HUES48 (cell line): Measurements from ENCODE around the gene ADGRV1.
"Not testable (repeated sequence)": the region's sequence is repeated elsewhere in the genome, so short reads cannot be mapped to it uniquely, and the experiment has no call there.

ENCODE experiments used
- H3K27ac ChIP-seq: one replicate; pipeline ENCODE4 v1.7.0; 2013; ENCODE audit warnings: low read depth, low read length, inconsistent platforms
- H3K27me3 ChIP-seq: 2 replicates; pipeline ENCODE4 v1.6.1; 2013; ENCODE audit warnings: mild to moderate bottlenecking, low read length; ENCODE audit not compliant: control insufficient read depth, insufficient read depth
- H3K36me3 ChIP-seq: 2 replicates; pipeline ENCODE4 v1.6.1; 2013; ENCODE audit warnings: low read length; ENCODE audit not compliant: control insufficient read depth, insufficient read depth
- H3K4me1 ChIP-seq: 2 replicates; pipeline ENCODE4 v1.6.1; 2013; ENCODE audit warnings: mild to moderate bottlenecking, low read length; ENCODE audit not compliant: control insufficient read depth, insufficient read depth
- H3K4me3 ChIP-seq: 2 replicates; pipeline ENCODE4 v1.5.1; 2013; ENCODE audit warnings: mild to moderate bottlenecking, low read depth, low read length
- H3K9ac ChIP-seq: 2 replicates; pipeline ENCODE4 v1.6.1; 2013; ENCODE audit warnings: mild to moderate bottlenecking, low read depth, low read length, moderate library complexity
- H3K9me3 ChIP-seq: 2 replicates; pipeline ENCODE4 v1.6.1; 2013; ENCODE audit warnings: low read length; ENCODE audit not compliant: control insufficient read depth, insufficient read depth

Gene ADGRV1

GRCh38 chr5:90844931-90845330 is 286.3 kb downstream of the ADGRV1 start:
- Histone ChIP-seq H3K9ac (no peak overlapping the region), H3K27me3 (no peaks in the 10 kb centered on the region), H3K27ac (no peak overlapping the region), H3K36me3 (peaks cover 33% of the 10 kb centered on the region), H3K9me3 (no peaks in the 10 kb centered on the region), H3K4me3 (no peak overlapping the region), H3K4me1 (no peaks in the 10 kb centered on the region)

GRCh38 chr5:90845723-90846554 is 287.3 kb downstream of the ADGRV1 start:
- Histone ChIP-seq H3K36me3 (peaks cover 33% of the 10 kb centered on the region), H3K9ac (no peak overlapping the region), H3K27me3 (no peaks in the 10 kb centered on the region), H3K9me3 (no peaks in the 10 kb centered on the region), H3K27ac (no peak overlapping the region), H3K4me3 (no peak overlapping the region), H3K4me1 (no peaks in the 10 kb centered on the region)

DNA sequence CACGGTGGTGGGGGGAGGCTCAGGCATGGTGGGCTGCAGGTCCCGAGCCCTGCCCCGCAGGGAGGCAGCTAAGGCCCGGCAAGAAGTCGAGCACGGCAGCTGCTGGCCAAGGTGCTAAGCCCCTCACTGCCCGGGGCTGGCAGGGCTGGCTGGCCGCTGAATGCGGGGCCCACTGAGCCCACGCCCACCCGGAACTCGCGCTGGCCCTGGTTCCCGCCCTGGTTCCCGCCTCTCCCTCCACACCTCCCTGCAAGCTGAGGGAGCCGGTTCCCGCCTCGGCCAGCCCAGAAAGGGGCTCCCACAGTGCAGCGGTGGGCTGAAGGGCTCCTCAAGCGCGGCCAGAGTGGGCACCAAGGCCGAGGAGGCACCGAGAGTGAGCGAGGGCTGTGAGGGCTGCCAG is 289.0 kb downstream of the ADGRV1 start:
- not testable (repeated sequence) for H3K27me3 ChIP-seq

DNA sequence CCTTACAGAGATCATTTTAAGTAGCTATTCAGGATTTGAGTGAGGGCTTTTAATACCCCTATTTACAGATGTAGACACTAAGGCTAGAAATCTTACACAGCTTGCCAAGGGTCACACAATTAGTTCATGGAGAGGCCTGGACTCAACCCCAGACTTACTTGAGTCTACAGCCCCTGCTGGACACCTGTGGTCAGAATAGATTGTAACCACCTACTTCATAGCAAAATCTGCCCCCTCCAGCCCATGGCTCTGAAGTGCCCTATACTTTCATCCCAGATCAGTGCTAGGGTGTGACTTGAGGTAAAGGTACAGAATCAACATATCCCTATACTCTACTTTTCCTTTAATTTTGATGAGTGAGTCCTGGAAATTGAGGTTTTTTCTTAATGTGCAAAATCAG is 291.3 kb downstream of the ADGRV1 start:
- no peak overlapping the region for H3K4me3 ChIP-seq
- no peak overlapping the region for H3K27ac ChIP-seq
- no peaks in the 10 kb centered on the region for H3K27me3 ChIP-seq
- H3K4me1 ChIP-seq: no peaks in the 10 kb centered on the region
- H3K36me3 ChIP-seq: peaks cover 58% of the 10 kb centered on the region
- no peaks in the 10 kb centered on the region for H3K9me3 ChIP-seq
- H3K9ac ChIP-seq: no peak overlapping the region

More for the DNA sequence above, 289.0 kb downstream of the ADGRV1 start:
- not testable (repeated sequence) for H3K9me3 ChIP-seq, H3K9ac ChIP-seq, H3K27ac ChIP-seq, H3K4me1 ChIP-seq, H3K4me3 ChIP-seq
- peaks cover 36% of the 10 kb centered on the region for H3K36me3 ChIP-seq

DNA sequence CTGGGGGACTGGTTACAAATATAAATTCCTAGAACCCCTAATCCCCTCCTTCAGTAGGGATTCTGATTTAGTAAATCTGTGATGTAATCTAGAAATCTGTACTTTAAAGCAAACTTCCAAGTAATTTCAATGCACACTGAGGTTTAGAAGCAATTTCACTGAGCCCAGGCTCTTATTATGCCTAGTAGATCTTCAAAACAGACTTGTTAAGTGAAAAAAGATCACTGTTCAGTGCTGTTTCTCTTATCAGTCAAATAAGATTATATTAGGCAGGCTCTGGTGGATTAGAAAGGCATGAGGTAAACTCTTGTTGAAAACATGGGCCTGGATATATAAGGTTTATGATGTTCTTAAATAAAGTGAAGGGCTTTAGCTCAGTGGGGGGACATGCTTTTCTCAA is 293.9 kb downstream of the ADGRV1 start:
- H3K9me3 ChIP-seq: no peaks in the 10 kb centered on the region
- H3K4me3 ChIP-seq: no peak overlapping the region
- no peaks in the 10 kb centered on the region for H3K4me1 ChIP-seq
- H3K36me3 ChIP-seq: peaks cover 77% of the 10 kb centered on the region
- H3K27me3 ChIP-seq: no peaks in the 10 kb centered on the region
- no peak overlapping the region for H3K9ac ChIP-seq
- no peak overlapping the region for H3K27ac ChIP-seq

GRCh38 chr5:90853750-90854149 is 295.2 kb downstream of the ADGRV1 start:
- no peaks in the 10 kb centered on the region for H3K9me3 ChIP-seq
- no peak overlapping the region for H3K27ac ChIP-seq
- H3K9ac ChIP-seq: no peak overlapping the region
- H3K36me3 ChIP-seq: peaks cover 83% of the 10 kb centered on the region
- H3K27me3 ChIP-seq: no peaks in the 10 kb centered on the region
- no peaks in the 10 kb centered on the region for H3K4me1 ChIP-seq
- H3K4me3 ChIP-seq: no peak overlapping the region

GRCh38 chr5:90854169-90854568 is 295.6 kb downstream of the ADGRV1 start:
- Histone ChIP-seq H3K36me3 (peaks cover 84% of the 10 kb centered on the region), H3K4me3 (no peak overlapping the region), H3K4me1 (no peaks in the 10 kb centered on the region), H3K9me3 (no peaks in the 10 kb centered on the region), H3K27me3 (no peaks in the 10 kb centered on the region), H3K9ac (no peak overlapping the region), H3K27ac (no peak overlapping the region)

DNA sequence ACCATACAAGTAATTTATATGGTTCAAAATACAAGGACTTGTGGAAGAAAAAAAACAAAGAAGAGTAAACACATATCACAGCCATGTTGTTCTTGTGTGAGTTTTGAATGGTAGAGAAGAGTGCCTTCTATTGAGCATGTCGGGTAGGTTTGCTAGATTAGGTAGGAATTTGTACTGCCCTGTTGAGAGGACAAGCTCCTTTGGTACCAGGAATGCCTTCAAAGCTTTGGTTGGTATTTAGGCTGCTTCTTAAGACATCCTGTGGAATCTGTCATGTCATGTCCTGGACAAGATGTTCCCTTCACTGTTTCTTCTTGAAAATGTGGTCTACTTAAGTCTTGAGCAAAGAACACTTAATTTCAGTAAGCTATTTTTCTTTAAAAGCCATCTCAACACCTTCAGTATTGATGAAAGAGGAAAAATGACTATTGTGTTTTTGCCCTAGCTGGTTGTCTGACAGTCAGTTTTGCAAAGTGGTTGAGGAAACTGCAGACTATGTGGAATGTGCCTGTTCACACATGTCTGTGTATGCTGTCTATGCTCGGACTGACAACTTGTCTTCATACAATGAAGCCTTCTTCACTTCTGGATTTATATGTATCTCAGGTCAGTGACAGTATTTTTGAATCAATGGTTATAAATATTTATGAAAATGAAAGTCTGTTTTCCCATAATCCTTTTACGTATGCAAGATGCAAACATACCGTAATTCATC is 296.9 kb downstream of the ADGRV1 start:
- no peak overlapping the region for H3K9ac ChIP-seq
- H3K36me3 ChIP-seq: peaks cover 74% of the 10 kb centered on the region
- no peaks in the 10 kb centered on the region for H3K27me3 ChIP-seq
- H3K27ac ChIP-seq: no peak overlapping the region
- no peaks in the 10 kb centered on the region for H3K9me3 ChIP-seq
- H3K4me1 ChIP-seq: no peaks in the 10 kb centered on the region
- no peak overlapping the region for H3K4me3 ChIP-seq

- no peak overlapping the region for H3K9ac ChIP-seq
- peaks cover 33% of the 10 kb centered on the region for H3K36me3 ChIP-seq
- no peaks in the 10 kb centered on the region for H3K9me3 ChIP-seq
- H3K4me1 ChIP-seq: no peaks in the 10 kb centered on the region
- H3K27me3 ChIP-seq: no peaks in the 10 kb centered on the region
- H3K27ac ChIP-seq: no peak overlapping the region
- no peak overlapping the region for H3K4me3 ChIP-seq
Measured at GRCh38 chr5:90861843-90862586, 303.4 kb downstream of the ADGRV1 start.

DNA sequence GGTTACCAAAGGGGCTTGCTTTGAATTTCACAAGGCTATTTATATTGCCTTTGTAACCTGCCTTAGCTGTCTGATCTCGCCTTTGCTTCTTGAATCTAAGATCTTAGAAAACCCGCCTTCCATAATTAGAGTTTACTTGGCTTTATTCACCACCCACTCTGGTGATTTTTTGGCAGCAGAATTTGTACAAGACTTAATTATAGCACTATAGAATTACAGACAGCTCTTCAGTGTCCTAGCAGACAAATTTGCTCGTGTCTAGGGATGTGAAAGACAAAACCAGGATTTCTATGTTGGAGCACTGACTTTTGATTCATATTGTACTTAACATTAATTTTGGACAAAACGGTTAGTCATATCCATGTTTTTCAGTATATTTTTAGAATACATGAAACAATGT is 306.6 kb downstream of the ADGRV1 start:
- Histone ChIP-seq H3K27me3 (no peaks in the 10 kb centered on the region), H3K4me3 (no peak overlapping the region), H3K4me1 (no peaks in the 10 kb centered on the region), H3K36me3 (peaks cover 28% of the 10 kb centered on the region), H3K9me3 (no peaks in the 10 kb centered on the region), H3K9ac (no peak overlapping the region), H3K27ac (no peak overlapping the region)

DNA sequence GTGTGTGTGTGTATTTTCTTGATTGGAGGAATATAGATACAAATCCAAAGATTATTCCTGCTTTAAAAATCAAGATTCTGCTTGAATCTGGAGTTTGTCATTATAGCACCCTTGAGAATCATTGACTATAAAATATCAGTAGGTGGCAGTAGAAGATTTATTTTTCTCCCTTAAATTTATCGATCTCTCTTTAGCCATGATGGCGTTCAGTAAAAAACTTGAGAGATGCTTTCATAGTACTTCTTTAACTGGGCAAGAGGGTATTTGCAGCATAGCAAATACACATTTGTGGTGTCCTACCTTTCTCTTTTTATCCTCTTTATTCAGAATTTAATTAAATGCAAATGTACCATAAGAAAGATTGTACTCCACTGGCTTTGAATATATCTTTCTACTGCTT is 307.7 kb downstream of the ADGRV1 start:
- H3K9ac ChIP-seq: no peak overlapping the region
- no peak overlapping the region for H3K27ac ChIP-seq
- H3K36me3 ChIP-seq: peaks cover 30% of the 10 kb centered on the region
- no peaks in the 10 kb centered on the region for H3K4me1 ChIP-seq
- H3K9me3 ChIP-seq: no peaks in the 10 kb centered on the region
- no peak overlapping the region for H3K4me3 ChIP-seq
- no peaks in the 10 kb centered on the region for H3K27me3 ChIP-seq
